ENCODE measurements around the gene CKM. TPM values are rescaled to one million over a fixed set of nuclear protein-coding genes. Genes with fewer than 3 reads are reported as not detected.

Gene CKM
- total RNA-seq, 1 donor from 2014 or later: not detected

DNA sequence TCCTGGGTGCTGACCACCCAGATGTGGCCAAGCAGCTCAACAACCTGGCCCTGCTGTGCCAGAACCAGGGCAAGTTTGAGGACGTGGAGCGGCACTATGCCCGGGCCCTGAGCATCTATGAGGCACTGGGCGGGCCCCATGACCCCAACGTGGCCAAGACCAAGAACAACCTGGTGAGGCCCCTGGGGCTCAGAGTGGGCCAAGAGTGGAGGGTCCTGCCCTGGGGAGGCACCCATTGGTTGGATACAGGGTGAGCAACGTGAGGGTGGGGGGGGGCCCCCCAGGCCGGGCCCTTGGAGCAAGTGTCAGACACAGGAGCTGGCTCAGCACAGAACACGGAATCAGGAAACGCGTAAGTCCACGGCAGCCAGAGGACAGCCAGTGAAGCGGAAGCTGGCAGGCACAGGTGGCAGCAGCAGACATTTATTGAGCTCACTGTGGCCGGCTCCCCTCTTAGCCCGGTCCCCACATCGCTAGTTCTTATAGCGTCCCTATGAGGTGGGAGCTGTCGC, 26.8 kb upstream of the CKM start:
- TF ChIP-seq, protein P1, sequence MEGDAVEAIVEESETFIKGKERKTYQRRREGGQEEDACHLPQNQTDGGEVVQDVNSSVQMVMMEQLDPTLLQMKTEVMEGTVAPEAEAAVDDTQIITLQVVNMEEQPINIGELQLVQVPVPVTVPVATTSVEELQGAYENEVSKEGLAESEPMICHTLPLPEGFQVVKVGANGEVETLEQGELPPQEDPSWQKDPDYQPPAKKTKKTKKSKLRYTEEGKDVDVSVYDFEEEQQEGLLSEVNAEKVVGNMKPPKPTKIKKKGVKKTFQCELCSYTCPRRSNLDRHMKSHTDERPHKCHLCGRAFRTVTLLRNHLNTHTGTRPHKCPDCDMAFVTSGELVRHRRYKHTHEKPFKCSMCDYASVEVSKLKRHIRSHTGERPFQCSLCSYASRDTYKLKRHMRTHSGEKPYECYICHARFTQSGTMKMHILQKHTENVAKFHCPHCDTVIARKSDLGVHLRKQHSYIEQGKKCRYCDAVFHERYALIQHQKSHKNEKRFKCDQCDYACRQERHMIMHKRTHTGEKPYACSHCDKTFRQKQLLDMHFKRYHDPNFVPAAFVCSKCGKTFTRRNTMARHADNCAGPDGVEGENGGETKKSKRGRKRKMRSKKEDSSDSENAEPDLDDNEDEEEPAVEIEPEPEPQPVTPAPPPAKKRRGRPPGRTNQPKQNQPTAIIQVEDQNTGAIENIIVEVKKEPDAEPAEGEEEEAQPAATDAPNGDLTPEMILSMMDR (conservative IDR thresholded peaks at IDR 0.05; ENCODE audit: low read depth, low read length): no peak
- H3K4me3 ChIP-seq (ENCODE audit: low read depth, low read length): no peak overlapping the region
- no peak for DNase-seq (ENCODE audit: low read depth)

DNA sequence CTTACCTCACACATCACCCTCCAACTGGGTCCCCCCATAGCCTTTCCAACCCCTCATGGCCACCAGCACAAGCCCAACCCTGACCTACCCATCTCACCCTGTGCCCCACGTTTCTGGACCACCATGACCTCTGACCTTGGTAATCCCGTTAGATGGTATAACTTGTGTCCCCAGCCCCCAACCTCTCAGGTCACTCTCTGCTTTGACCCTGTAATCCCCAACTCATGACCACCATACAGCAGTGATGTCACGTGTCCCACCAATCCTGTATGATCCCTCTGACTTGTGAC, 26.4 kb upstream of the CKM start:
- DNase-seq (ENCODE audit: low read depth): no peak
- H3K4me3 ChIP-seq (ENCODE audit: low read depth, low read length): no peak overlapping the region
- TF ChIP-seq, protein P1 (conservative IDR thresholded peaks at IDR 0.05; ENCODE audit: low read depth, low read length): no peak

DNA sequence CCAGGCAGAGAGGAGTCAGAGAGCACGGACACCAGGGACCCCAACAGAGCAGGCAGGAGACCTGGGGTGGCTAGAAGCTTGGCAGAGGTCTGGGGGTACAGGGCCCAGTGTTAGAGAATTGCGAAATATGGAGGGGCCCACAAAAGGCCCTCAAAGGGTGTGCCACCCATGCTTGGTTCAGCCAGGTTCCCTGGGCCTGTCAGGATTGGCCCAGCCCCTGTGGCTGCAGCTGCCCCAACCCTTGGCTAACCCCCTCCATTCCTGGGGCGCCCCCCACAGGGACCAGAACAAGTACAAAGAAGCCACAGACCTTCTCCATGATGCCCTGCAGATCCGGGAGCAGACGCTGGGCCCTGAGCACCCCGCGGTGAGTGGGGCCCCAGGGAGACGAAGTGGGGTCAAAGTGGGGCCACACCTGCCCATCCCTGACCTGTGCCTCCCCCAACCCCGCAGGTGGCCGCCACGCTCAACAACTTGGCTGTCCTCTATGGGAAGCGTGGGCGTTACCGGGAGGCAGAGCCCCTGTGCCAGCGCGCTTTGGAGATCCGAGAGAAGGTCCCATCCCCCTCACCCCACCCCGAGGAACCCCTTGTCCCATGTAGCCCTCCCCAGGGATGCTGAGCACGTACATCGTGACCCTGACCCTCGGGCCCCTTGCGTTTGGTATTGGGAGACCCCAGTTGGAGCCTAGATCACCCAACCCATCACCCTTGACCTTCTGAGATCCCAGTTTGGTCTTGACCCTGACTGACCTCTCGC, 25.9 kb upstream of the CKM start:
- TF ChIP-seq, protein P1 (conservative IDR thresholded peaks at IDR 0.05; ENCODE audit: low read depth, low read length): no peak
- no peak overlapping the region for H3K4me3 ChIP-seq (ENCODE audit: low read depth, low read length)
- no peak for DNase-seq (ENCODE audit: low read depth)

DNA sequence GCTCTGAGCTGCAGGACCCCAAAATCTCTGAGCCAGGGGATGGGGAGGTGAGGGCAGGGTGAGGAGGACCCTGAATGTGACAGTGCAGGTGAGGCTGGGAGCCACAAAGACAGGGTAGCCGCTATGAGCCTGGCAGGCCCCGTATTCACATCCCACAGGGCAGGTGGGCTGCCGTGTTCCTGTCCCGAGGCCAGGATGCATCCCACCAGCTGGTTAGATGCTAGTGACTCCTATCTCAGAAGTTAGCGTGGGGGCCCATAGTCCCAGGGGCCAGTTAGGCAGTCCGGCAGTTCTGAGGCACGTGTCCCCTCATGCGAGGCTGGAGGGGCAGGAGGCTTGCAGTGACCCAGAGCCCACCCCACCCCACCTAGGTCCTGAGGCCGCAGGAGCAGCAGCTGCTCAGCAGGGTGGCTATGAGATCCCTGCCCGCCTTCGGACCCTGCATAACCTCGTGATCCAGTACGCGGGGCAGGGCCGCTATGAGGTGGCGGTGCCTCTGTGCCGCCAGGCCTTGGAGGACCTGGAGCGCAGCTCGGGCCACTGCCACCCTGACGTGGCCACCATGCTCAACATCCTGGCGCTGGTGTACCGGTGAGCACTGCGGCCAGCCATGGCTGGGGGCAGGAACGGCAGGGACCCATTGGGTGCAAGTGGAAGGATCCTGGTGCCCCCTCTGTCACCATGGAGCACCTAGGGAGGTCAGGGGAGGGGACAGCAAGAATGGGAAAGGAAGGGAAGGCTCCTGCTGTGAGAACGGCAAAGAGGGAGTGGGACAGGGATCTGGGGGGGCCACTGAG, 25.1 kb upstream of the CKM start:
- no peak overlapping the region for H3K4me3 ChIP-seq (ENCODE audit: low read depth, low read length)
- no peak for DNase-seq (ENCODE audit: low read depth)
- TF ChIP-seq, protein P1 (conservative IDR thresholded peaks at IDR 0.05; ENCODE audit: low read depth, low read length): no peak

DNA sequence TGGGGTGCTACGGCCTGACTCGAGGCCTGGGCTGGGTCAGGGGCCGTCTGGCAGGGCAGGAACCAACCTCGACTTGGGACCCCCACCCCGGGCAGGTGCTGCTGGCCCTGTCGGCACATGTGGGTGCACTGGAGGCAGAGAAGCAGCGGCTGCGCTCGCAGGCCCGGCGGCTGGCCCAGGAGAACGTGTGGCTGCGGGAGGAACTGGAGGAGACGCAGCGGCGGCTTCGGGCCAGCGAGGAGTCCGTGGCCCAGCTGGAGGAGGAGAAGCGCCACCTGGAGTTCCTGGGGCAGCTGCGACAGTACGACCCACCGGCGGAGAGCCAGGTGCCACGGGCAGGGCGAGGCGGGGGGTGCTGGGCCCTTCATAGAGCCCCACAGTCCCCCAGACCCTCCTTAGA, 23.8 kb upstream of the CKM start:
- TF ChIP-seq, protein P1 (conservative IDR thresholded peaks at IDR 0.05; ENCODE audit: low read depth, low read length): no peak
- no peak for DNase-seq (ENCODE audit: low read depth)
- H3K4me3 ChIP-seq (ENCODE audit: low read depth, low read length): no peak overlapping the region

DNA sequence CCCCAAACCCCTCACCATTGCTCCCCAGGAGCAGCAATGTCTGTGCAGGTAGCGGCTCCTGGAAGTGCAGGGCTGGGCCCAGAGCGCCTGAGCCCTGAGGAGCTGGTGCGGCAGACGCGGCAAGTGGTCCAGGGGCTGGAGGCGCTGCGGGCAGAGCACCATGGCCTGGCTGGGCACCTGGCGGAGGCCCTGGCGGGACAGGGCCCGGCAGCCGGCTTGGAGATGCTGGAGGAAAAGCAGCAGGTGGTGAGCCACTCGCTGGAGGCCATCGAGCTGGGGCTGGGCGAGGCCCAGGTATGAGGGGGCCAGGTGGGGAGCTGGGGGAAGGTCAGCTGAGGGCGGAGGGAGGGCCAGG, 22.8 kb upstream of the CKM start:
- no peak overlapping the region for H3K4me3 ChIP-seq (ENCODE audit: low read depth, low read length)
- no peak for DNase-seq (ENCODE audit: low read depth)
- TF ChIP-seq, protein P1 (conservative IDR thresholded peaks at IDR 0.05; ENCODE audit: low read depth, low read length): no peak
